ENCODE data around the gene MMS19. TPM values are rescaled to one million over a fixed set of nuclear protein-coding genes. Genes with fewer than 3 reads are reported as not detected.
A peak's percentile ranks its signal among the peaks of the same experiment; 100 is the strongest.

The MMS19 gene
- total RNA-seq, 2 donors from 2014 or later: 44.6 to 60.0 TPM

DNA sequence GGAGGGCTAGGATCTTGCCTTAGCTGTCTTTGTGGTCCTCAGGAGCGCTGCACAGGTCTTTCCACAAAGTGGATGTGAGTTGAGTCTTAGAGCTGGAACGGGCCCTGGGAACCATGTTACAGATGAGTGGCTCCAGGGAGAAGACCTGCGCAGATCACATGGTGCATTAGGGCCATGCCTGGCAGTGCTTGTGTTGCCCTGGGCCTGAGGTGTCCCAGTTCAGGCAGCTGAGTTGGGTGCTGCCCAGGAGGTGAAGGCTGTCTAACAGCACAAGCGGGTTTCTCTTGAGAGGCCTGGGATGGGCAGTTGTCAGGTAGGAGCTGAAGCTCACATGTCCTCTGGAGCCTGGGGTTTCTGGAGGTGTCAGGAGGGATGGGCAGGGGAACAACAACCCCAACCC, 40.6 kb upstream of the MMS19 start:
- TF ChIP-seq, protein P1, sequence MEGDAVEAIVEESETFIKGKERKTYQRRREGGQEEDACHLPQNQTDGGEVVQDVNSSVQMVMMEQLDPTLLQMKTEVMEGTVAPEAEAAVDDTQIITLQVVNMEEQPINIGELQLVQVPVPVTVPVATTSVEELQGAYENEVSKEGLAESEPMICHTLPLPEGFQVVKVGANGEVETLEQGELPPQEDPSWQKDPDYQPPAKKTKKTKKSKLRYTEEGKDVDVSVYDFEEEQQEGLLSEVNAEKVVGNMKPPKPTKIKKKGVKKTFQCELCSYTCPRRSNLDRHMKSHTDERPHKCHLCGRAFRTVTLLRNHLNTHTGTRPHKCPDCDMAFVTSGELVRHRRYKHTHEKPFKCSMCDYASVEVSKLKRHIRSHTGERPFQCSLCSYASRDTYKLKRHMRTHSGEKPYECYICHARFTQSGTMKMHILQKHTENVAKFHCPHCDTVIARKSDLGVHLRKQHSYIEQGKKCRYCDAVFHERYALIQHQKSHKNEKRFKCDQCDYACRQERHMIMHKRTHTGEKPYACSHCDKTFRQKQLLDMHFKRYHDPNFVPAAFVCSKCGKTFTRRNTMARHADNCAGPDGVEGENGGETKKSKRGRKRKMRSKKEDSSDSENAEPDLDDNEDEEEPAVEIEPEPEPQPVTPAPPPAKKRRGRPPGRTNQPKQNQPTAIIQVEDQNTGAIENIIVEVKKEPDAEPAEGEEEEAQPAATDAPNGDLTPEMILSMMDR (IDR thresholded peaks at IDR 0.05): no peak
- no peak for TF ChIP-seq POLR2A (IDR thresholded peaks at IDR 0.05)
- H3K9me3 ChIP-seq: no peaks in the 10 kb centered on the region
- H3K4me1 ChIP-seq: no peaks in the 10 kb centered on the region
- H3K4me3 ChIP-seq: no peak overlapping the region
- DNase-seq (no peak), ATAC-seq (no peak)
- no peak overlapping the region for H3K27ac ChIP-seq
- H3K36me3 ChIP-seq (replicated peaks in 1 of 2; ENCODE audit: insufficient read depth in 1 of 2, low read depth in 2 of 2): no peaks in the 10 kb centered on the region
- WGBS, 2 donors: 97% methylated on average over 4 of the region's 4 CpGs; no CpG with 5 or more reads in 1 of the 2 donors
- intact Hi-C loops (cut with DNase I): no loop called here
- H3K27me3 ChIP-seq: no peaks in the 10 kb centered on the region

DNA sequence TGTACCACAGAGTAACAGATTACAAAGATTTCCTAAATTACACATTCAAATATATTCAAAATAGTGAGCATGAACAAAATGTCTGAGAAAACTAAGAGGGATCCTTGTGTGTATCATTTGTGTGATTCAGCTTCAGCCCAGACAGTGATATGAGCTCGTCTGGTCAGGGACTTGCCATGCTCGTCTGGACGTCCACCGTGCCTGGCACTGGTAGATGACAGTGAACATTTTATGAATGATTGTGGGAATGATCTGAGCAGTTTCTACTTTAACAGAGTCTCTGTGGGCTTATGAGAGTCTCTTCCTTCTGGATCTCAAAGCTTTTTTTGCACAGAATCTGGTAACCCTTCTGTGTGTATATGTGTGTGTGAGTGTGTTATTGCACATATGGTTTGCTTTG, 40.2 kb upstream of the MMS19 start:
- no peaks in the 10 kb centered on the region for H3K9me3 ChIP-seq
- no peak overlapping the region for H3K4me3 ChIP-seq
- TF ChIP-seq, protein P1 (IDR thresholded peaks at IDR 0.05): no peak
- no peaks in the 10 kb centered on the region for H3K27me3 ChIP-seq
- no peaks in the 10 kb centered on the region for H3K36me3 ChIP-seq (replicated peaks in 1 of 2; ENCODE audit: insufficient read depth in 1 of 2, low read depth in 2 of 2)
- intact Hi-C loops (cut with DNase I): no loop called here
- 74 to 83% methylated on average over 4 of the region's 4 CpGs for WGBS, 2 donors
- ATAC-seq (no peak), DNase-seq (no peak)
- H3K27ac ChIP-seq: no peak overlapping the region
- H3K4me1 ChIP-seq: no peaks in the 10 kb centered on the region

DNA sequence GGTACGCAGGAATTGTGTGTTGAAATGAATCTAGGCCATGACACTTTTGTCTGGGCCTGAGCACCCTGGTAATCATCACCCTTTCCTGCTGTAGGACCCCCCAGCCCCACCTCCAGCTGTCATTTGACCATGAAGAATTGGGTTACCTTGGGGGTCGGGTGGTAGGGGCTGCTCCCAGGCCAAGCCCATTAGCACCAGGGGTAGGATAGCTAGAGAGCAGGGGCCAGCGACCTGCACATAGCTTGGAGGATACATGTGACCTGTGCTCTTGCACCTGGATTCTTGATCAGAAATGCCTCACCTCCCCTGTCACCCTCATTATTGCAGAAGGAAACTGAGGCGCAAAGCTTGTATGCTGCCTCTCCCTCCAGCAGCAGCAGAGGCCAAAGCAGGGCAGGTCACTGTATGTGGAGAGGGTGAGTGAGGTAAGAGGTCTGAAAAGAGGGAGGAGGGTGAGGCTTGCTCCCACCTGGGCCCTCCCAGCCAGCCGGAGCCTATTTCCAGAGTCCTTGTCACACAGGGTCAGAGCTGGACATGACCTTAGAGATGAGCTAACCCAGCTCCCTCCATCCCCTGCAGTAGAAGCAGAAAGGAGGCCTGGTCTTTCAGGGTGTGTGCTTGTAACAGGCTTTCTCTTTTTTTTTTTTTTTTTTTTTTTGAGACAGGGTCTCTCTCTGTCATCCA, 39.1 kb upstream of the MMS19 start:
- intact Hi-C loops (cut with DNase I): no loop called here
- TF ChIP-seq, protein P1 (IDR thresholded peaks at IDR 0.05): no peak
- TF ChIP-seq POLR2A (IDR thresholded peaks at IDR 0.05): no peak

DNA sequence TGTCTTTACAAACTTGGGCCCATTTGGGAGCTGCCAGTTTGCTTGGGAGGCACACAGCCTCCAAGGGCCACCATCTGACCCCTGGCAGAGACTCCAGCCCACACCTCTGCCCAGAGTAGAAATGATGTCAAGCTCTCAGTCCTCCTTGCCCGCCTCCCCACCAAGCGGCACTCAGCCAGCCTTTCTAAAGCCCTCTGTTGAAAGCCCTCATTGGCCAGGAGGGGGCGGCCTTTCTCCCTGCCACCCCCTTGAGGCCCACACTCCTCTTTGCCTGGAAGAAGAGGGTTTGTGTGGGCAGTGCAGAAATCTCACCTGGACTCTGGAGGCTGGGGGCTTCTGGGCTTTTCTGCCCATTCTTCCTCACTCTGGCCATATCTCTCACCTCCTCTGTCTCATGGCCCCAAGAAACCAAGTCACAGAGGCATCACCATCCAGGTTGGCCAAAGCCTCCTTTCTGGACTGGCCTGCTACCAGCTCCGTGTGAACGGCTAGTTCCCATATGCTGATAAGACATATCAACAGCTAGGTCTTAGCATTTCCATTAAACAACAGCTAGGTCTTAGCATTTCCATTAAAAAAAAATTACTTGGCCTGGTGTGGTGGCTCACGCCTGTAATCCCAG, 36.6 kb upstream of the MMS19 start:
- no peaks in the 10 kb centered on the region for H3K27me3 ChIP-seq
- TF ChIP-seq, protein P1 (IDR thresholded peaks at IDR 0.05): peak in 5 of 7 experiments; percentile 11 to 28 (median 21)
- TF ChIP-seq POLR2A (IDR thresholded peaks at IDR 0.05): no peak
- H3K4me1 ChIP-seq: no peaks in the 10 kb centered on the region
- WGBS, 2 donors: 66 to 73% methylated on average over 6 of the region's 6 CpGs
- no peak overlapping the region for H3K4me3 ChIP-seq
- H3K27ac ChIP-seq: no peak overlapping the region
- DNase-seq (peak in 1 of 4 donors; percentile 25), ATAC-seq (peak; percentile 34)
- no peaks in the 10 kb centered on the region for H3K9me3 ChIP-seq
- H3K36me3 ChIP-seq (replicated peaks in 1 of 2; ENCODE audit: insufficient read depth in 1 of 2, low read depth in 2 of 2): no peaks in the 10 kb centered on the region
- intact Hi-C loops (cut with DNase I): no loop called here

More for the DNA sequence above, 39.1 kb upstream of the MMS19 start:
- Histone ChIP-seq H3K36me3 (replicated peaks in 1 of 2; ENCODE audit: insufficient read depth in 1 of 2, low read depth in 2 of 2) (no peaks in the 10 kb centered on the region), H3K4me3 (no peak overlapping the region), H3K9me3 (no peaks in the 10 kb centered on the region), H3K27me3 (no peaks in the 10 kb centered on the region), H3K27ac (no peak overlapping the region), H3K4me1 (no peaks in the 10 kb centered on the region)
- no peak for DNase-seq
- 85 to 100% methylated on average over 2 to 5 of the region's 5 CpGs for WGBS, 2 donors
- no peak for ATAC-seq

DNA sequence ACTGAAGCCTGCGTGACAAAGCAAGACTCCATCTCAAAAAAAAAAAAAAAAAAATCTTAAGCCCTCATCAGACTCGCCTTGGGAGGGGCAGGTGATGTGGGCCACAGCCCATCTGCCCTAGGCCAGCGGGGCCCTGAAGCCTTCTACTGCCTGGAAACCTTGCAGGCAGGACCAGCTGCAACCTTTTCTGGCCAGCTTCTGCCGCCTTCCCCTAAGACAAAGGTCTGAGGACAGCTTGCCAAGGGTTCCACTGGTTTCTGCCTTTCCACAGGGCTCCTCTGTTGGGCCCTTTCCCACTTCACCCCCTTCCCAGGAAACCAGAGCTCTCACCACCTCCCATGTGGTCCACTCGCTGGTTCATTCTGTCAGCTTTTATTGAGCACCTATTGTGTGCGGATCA, 35.7 kb upstream of the MMS19 start:
- Histone ChIP-seq H3K36me3 (replicated peaks in 1 of 2; ENCODE audit: insufficient read depth in 1 of 2, low read depth in 2 of 2) (no peaks in the 10 kb centered on the region), H3K4me1 (no peaks in the 10 kb centered on the region), H3K27me3 (no peaks in the 10 kb centered on the region), H3K9me3 (no peaks in the 10 kb centered on the region), H3K27ac (no peak overlapping the region), H3K4me3 (no peak overlapping the region)
- no peak for TF ChIP-seq POLR2A (IDR thresholded peaks at IDR 0.05)
- TF ChIP-seq, protein P1 (IDR thresholded peaks at IDR 0.05): no peak
- WGBS, 2 donors: 79% methylated on average over 6 of the region's 6 CpGs
- DNase-seq: no peak
- ATAC-seq: no peak
- intact Hi-C loops (cut with DNase I): no loop called here
